K562 (cell line): ENCODE data around the gene RNF150. TPM values are rescaled to one million over a fixed set of nuclear protein-coding genes. Genes with fewer than 3 reads are reported as not detected.
A peak's percentile ranks its signal among the peaks of the same experiment; 100 is the strongest.

ENCODE experiments used
- ATAC-seq: fragments of 200-7000 bp; cut with Tn5 transposase; 3 replicates; pipeline ENCODE4 v1.9.1; 2020; ENCODE audit warnings: moderate library complexity
- BruUV-seq: library from RNA; stranded (reverse); fragments of 400-500 nt; replicated peaks from 2 replicates; lab custom pipeline; 2021; lab: Mats Ljungman, UMichigan
- CTCF ChIA-PET: fragments of 300-600 bp; formaldehyde crosslinking; extraction: SDS; loops from one replicate; lab custom pipeline; 2021; ENCODE audit warnings: low intra/inter-chr PET ratio; lab: Yijun Ruan, JAX
- POLR2A ChIA-PET: fragments of 300-600, 350-650 bp; sonication (Branson Sonifier 250); formaldehyde crosslinking; extraction: SDS; loops from one replicate; lab custom pipeline; 2021; ENCODE audit warnings: antibody characterized with exemption, inconsistent platforms; lab: Yijun Ruan, JAX
- DNase-seq, 4 experiments: peaks; one replicate each; pipeline versions ENCODE4 v3.0.0 to v3.0.0-alpha.2; 2011 to 2018; ENCODE audit warnings: low spot score in 3 of 4, mixed read lengths in 3 of 4; ENCODE audit errors: extremely low read depth in 1 of 4
- FAIRE-seq: peaks from 2 replicates; lab custom pipeline; 2011; peaks lifted over from hg19 to GRCh38; lab: Jason Lieb, UNC
- H2AFZ ChIP-seq: 2 replicates; pipeline ENCODE4 v1.6.0; 2011; ENCODE audit warnings: low read depth, low read length, control low read depth, inconsistent platforms
- H3K27ac ChIP-seq: fragments of 200-600 bp; 3 replicates; pipeline ENCODE4 v1.8.0; 2011; ENCODE audit warnings: low read depth, mild to moderate bottlenecking, control low read depth, inconsistent platforms, low read length, moderate library complexity, mixed read lengths; ENCODE audit errors: extremely low read depth
- H3K27me3 ChIP-seq, 2 experiments: fragments of 300-600 bp in 1 of 2; 2 replicates in 1 of 2; 3 replicates in 1 of 2; pipeline versions ENCODE4 v1.6.0 to v1.8.0; 2011; ENCODE audit warnings: inconsistent platforms in 2 of 2, low read length in 2 of 2, mild to moderate bottlenecking in 1 of 2, mixed read lengths in 1 of 2, moderate library complexity in 1 of 2; ENCODE audit not compliant: control insufficient read depth in 2 of 2, insufficient read depth in 2 of 2
- H3K36me3 ChIP-seq: fragments of 300-600 bp; 3 replicates; pipeline ENCODE4 v1.8.0; 2011; ENCODE audit warnings: mild to moderate bottlenecking, low read length, inconsistent platforms; ENCODE audit not compliant: control insufficient read depth, insufficient read depth
- H3K4me1 ChIP-seq, 2 experiments: fragments of 200-600 bp in 1 of 2; replicated peaks in 1 of 2; 2 replicates in 1 of 2; 3 replicates in 1 of 2; pipeline versions ENCODE4 v1.5.1 to v1.8.0; 2011; ENCODE audit warnings: inconsistent platforms in 2 of 2, low read length in 2 of 2, mild to moderate bottlenecking in 1 of 2, mixed read lengths in 1 of 2, moderate library complexity in 1 of 2; ENCODE audit not compliant: control insufficient read depth in 2 of 2, insufficient read depth in 2 of 2
- H3K4me2 ChIP-seq: 2 replicates; pipeline ENCODE4 v1.6.1; 2011; ENCODE audit warnings: low read length, control low read depth, inconsistent platforms, mixed read lengths; ENCODE audit not compliant: insufficient read depth
- H3K4me3 ChIP-seq: fragments of 200-600 bp; sonication (generic), shearing (Covaris generic); 2 replicates; pipeline ENCODE4 v1.5.1; 2016; ENCODE audit warnings: control low read depth, inconsistent platforms
- H3K79me2 ChIP-seq: fragments of 200-600 bp; 3 replicates; pipeline ENCODE4 v1.8.0; 2011; ENCODE audit warnings: low read length, inconsistent platforms; ENCODE audit not compliant: control insufficient read depth, insufficient read depth
- H3K9ac ChIP-seq, 2 experiments: 2 replicates each; pipeline versions ENCODE4 v1.6.0 to v1.6.1; 2011; ENCODE audit warnings: low read depth in 2 of 2, low read length in 2 of 2, control low read depth in 1 of 2, inconsistent platforms in 1 of 2, mild to moderate bottlenecking in 1 of 2, mixed read lengths in 1 of 2; ENCODE audit not compliant: insufficient read depth in 1 of 2
- H3K9me1 ChIP-seq: one replicate; pipeline ENCODE4 v1.6.0; 2011; ENCODE audit warnings: inconsistent platforms, mild to moderate bottlenecking, low read length, moderate library complexity; ENCODE audit not compliant: control insufficient read depth, insufficient read depth
- H3K9me3 ChIP-seq: replicated peaks from 2 replicates; pipeline ENCODE4 v1.5.1; 2011; ENCODE audit warnings: low read depth, low read length, inconsistent platforms; ENCODE audit not compliant: control insufficient read depth, insufficient read depth
- H4K20me1 ChIP-seq: replicated peaks from 2 replicates; pipeline ENCODE4 v1.6.1; 2011; ENCODE audit warnings: low read length, inconsistent platforms, mixed read lengths; ENCODE audit not compliant: control insufficient read depth, insufficient read depth
- ASH1L ChIP-seq: fragments of 450-650 bp; IDR thresholded peaks from 2 replicates; pipeline ENCODE4 v1.6.1; 2018; ENCODE audit warnings: borderline replicate concordance, mild to moderate bottlenecking, low read depth; ENCODE audit not compliant: partially characterized antibody
- BDP1 ChIP-seq: IDR thresholded peaks from 3 replicates; pipeline ENCODE4 v1.6.1; 2011; ENCODE audit not compliant: insufficient read length, insufficient read depth
- GATA2 ChIP-seq: sonication (generic); formaldehyde crosslinking; IDR thresholded peaks from 2 replicates; pipeline ENCODE4 v1.4.0; 2020; ENCODE audit warnings: mild to moderate bottlenecking, missing genetic modification reagents
- GATAD2A ChIP-seq: fragments of 450-650 bp; IDR thresholded peaks from 2 replicates; pipeline ENCODE4 v1.6.1; 2017
- HCFC1 ChIP-seq: IDR thresholded peaks from 2 replicates; pipeline ENCODE4 v1.6.1; 2012; ENCODE audit warnings: low read depth, low read length, improper control_type of control experiment
- KAT2B ChIP-seq: IDR thresholded peaks from one replicate; pipeline ENCODE4 v1.6.1; 2012; ENCODE audit warnings: low read depth, mild to moderate bottlenecking, control low read depth, inconsistent platforms, low read length, moderate library complexity
- MTA1 ChIP-seq: fragments of 450-650 bp; IDR thresholded peaks from 2 replicates; pipeline ENCODE4 v1.6.1; 2017; ENCODE audit warnings: borderline replicate concordance
- MTA2 ChIP-seq: fragments of 450-650 bp; IDR thresholded peaks from 2 replicates; pipeline ENCODE4 v1.6.1; 2016; ENCODE audit warnings: low read depth
- NFATC3 ChIP-seq: fragments of 450-650 bp; IDR thresholded peaks from 2 replicates; pipeline ENCODE4 v1.6.1; 2017; ENCODE audit warnings: mild to moderate bottlenecking
- PHF20 ChIP-seq: fragments of 450-650 bp; IDR thresholded peaks from 2 replicates; pipeline ENCODE4 v1.6.1; 2018; ENCODE audit not compliant: partially characterized antibody
- SIRT6 ChIP-seq: IDR thresholded peaks from one replicate; pipeline ENCODE4 v1.6.1; 2012; ENCODE audit warnings: low read depth, mild to moderate bottlenecking, control low read depth, inconsistent platforms, low read length, moderate library complexity
- SMC3 ChIP-seq: conservative IDR thresholded peaks from 2 replicates; pipeline ENCODE4 v1.6.1; 2011; ENCODE audit warnings: low read depth, low read length, improper control_type of control experiment; ENCODE audit not compliant: insufficient read depth
- SNIP1 ChIP-seq: fragments of 450-650 bp; IDR thresholded peaks from 2 replicates; pipeline ENCODE4 v1.7.1; 2017; ENCODE audit warnings: low read depth, mild to moderate bottlenecking
- YY1 ChIP-seq, 3 experiments: IDR thresholded peaks; 2 replicates each; pipeline ENCODE4 v1.6.1; 2011; ENCODE audit warnings: low read length in 2 of 3, mild to moderate bottlenecking in 2 of 3, moderate library complexity in 2 of 3, borderline replicate concordance in 1 of 3, control low read depth in 1 of 3, low read depth in 1 of 3; ENCODE audit not compliant: insufficient read depth in 3 of 3, insufficient replicate concordance in 2 of 3, control insufficient read depth in 1 of 3, insufficient read length in 1 of 3; ENCODE audit errors: extremely low read depth in 1 of 3
- ZNF121 ChIP-seq: sonication (generic); formaldehyde crosslinking; conservative IDR thresholded peaks from 2 replicates; pipeline ENCODE4 v1.8.0; 2022; ENCODE audit warnings: missing genetic modification reagents
- ZNF384 ChIP-seq: IDR thresholded peaks from 2 replicates; pipeline ENCODE4 v1.6.1; 2012; ENCODE audit warnings: low read depth, low read length, improper control_type of control experiment
- ZNF507 ChIP-seq: conservative IDR thresholded peaks from 2 replicates; pipeline ENCODE4 v1.6.1; 2017; ENCODE audit warnings: missing genetic modification characterization, missing compliant biosample characterization
- WGBS: fragments of 100-300 bp; shearing (Covaris generic); methylation state at CpG from one replicate; pipeline ENCODE4 v1.1.6; 2016; ENCODE audit warnings: low coverage, mixed read lengths; ENCODE audit not compliant: insufficient coverage; ENCODE audit errors: missing lambda C conversion rate; 5-methylcytosine and 5-hydroxymethylcytosine counted together
- in situ Hi-C: fragments of 300-500 bp; cut with MboI; formaldehyde crosslinking; loops from 4 replicates; pipeline ENCODE4 v1.15.0; 2018; ENCODE audit warnings: inconsistent platforms, mixed read lengths
- intact Hi-C: fragments of 100-400 bp; cut with micrococcal nuclease; formaldehyde crosslinking; loops from 2 replicates; pipeline ENCODE4 v1.14.2; 2022
- polyA plus RNA-seq, 8 experiments: library from polyadenylated mRNA; depleted of rRNA in 4 of 8; stranded (reverse) in 5 of 8; unstranded in 3 of 8; fragments of >200 nt; fragmentation: Nextera tagmentation in 2 of 8; fragmentation: Illumina TruSeq in 1 of 8; extraction: Ambion mirVana in 2 of 8; extraction: Trizol in 1 of 8; gene quantifications; 2 replicates each; pipeline versions ENCODE4 v1.2.1 to v1.2.3, GENCODE V29; 2011 to 2014; ENCODE audit warnings: inconsistent platforms in 1 of 8, missing spikeins in 1 of 8
- total RNA-seq, 7 experiments: library from RNA; depleted of rRNA in 6 of 7; stranded (reverse); fragments of >200 nt in 6 of 7; fragmentation: Illumina TruSeq in 2 of 7; extraction: Trizol in 2 of 7; gene quantifications; 2 replicates each; pipeline versions ENCODE4 v1.2.1 to v1.2.3, GENCODE V29; 2011 to 2021; ENCODE audit warnings: low replicate concordance in 1 of 7
- TF ChIP-seq, protein P1 (sequence below), 2 experiments: IDR thresholded peaks in 1 of 2; conservative IDR thresholded peaks in 1 of 2; 2 replicates each; pipeline ENCODE4 v1.6.1; 2016; ENCODE audit warnings: low read depth in 2 of 2, mild to moderate bottlenecking in 1 of 2, missing compliant biosample characterization in 1 of 2, missing genetic modification characterization in 1 of 2, moderate library complexity in 1 of 2
- TF ChIP-seq, protein P2 (sequence below), 2 experiments: fragments of 450-650 bp in 1 of 2; sonication (generic) in 1 of 2; formaldehyde crosslinking in 1 of 2; IDR thresholded peaks in 1 of 2; conservative IDR thresholded peaks in 1 of 2; 2 replicates each; pipeline versions ENCODE4 v1.6.1 to v1.8.1; 2016 to 2023; ENCODE audit warnings: mild to moderate bottlenecking in 2 of 2, moderate library complexity in 2 of 2, inconsistent platforms in 1 of 2, missing genetic modification reagents in 1 of 2

Gene RNF150
- total and polyA plus RNA-seq, 9 of the 15 experiments (the other 6 are each of a cell fraction or from before 2014, with no cell fraction given) = 0.09 TPM; not detected in 8

DNA sequence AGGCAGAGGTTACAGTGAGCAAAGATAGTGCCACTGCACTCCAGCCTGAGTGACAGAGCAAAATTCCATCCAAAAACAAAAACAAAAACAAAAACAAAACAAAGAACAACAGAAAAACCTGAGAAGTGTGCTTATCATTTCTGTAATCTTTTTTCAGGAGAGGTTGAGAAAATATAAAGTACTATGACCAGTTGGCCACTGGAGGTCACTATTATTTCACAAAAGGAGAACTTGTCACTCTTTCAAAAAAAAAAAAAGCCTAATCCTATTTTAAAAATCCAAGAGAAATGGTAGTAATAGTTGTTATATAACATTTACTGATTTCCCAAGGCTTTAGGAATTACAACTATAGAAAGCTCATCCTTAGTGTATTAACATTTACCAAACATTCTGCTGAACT is 24.9 kb upstream of the RNF150 start (continued):
- 0 out of 2 replicates have a peak, but pooled peaks have one; percentile 43 for TF ChIP-seq GATA2 (CRISPR knock-in tag)
- TF ChIP-seq SMC3 = peak; percentile 27; the same call in 1 of the 2 replicates
- TF ChIP-seq MTA1 = no peak
- TF ChIP-seq, protein P1, sequence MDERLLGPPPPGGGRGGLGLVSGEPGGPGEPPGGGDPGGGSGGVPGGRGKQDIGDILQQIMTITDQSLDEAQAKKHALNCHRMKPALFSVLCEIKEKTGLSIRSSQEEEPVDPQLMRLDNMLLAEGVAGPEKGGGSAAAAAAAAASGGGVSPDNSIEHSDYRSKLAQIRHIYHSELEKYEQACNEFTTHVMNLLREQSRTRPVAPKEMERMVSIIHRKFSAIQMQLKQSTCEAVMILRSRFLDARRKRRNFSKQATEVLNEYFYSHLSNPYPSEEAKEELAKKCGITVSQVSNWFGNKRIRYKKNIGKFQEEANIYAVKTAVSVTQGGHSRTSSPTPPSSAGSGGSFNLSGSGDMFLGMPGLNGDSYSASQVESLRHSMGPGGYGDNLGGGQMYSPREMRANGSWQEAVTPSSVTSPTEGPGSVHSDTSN (CRISPR knock-in tag; IDR thresholded peaks at IDR 0.05; ENCODE audit: low read depth) = no peak
- TF ChIP-seq, protein P1 (tag; conservative IDR thresholded peaks at IDR 0.05; ENCODE audit: low read depth) = 0 out of 2 replicates have a peak, but pooled peaks have one; percentile 26
- peak; percentile 94 for TF ChIP-seq ZNF384

DNA sequence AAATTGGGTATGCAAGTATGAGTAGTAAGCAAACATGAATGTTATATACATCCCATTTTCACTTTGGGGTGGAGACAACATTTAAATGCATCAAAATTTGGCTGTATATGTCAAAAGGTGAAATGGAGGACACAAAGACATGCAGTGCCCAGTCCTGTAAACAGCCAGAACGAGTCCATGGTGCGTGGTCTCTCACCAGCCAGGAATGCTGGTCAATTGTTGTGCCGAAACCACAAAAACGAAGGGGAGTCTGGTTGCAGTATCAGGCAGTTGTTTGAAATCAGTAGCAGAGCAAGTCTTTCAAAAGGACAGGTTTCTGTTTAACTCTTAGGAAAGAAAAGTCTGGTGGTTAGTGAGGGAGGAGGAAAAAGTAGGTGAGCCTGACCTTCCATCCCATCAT is 22.3 kb upstream of the RNF150 start:
- H3K4me1 ChIP-seq = peaks cover 0 to 2% of the 10 kb centered on the region in 2 experiments; a peak in 2 of 5 replicates
- H2AFZ ChIP-seq = peak overlapping the region; percentile 59; the same call in 1 of the 2 replicates
- no TSS peak for BruUV-seq
- DNase-seq = no peak
- CTCF ChIA-PET = no interaction called here
- H3K27ac ChIP-seq = no peak overlapping the region
- no peak overlapping the region for H3K4me3 ChIP-seq
- POLR2A ChIA-PET = no interaction called here
- no peak overlapping the region; the same call in 1 of the 2 replicates for H3K4me2 ChIP-seq
- H3K27me3 ChIP-seq = no peaks in the 10 kb centered on the region
- no peaks in the 10 kb centered on the region for H3K36me3 ChIP-seq
- intact Hi-C loops = loop anchor here (5.0 kb wide), 3 partner anchors 137 to 1692 kb away; partner anchors contain the start of gene INPP4B
- in situ Hi-C loops = no loop called here
- no peak overlapping the region for H3K9ac ChIP-seq
- no peak for FAIRE-seq
- ATAC-seq = no peak
- no peaks in the 10 kb centered on the region for H4K20me1 ChIP-seq
- H3K9me3 ChIP-seq = no peaks in the 10 kb centered on the region
- H3K9me1 ChIP-seq = no peaks in the 10 kb centered on the region
- H3K79me2 ChIP-seq = no peaks in the 10 kb centered on the region
- 9% methylated on average over 4 of the region's 4 CpGs for WGBS
- TF ChIP-seq MTA2 = no peak
- no peak for TF ChIP-seq ASH1L
- TF ChIP-seq ZNF121 (CRISPR knock-in tag) = no peak
- no peak for TF ChIP-seq NFATC3
- no peak for TF ChIP-seq BDP1
- TF ChIP-seq PHF20 = no peak
- no peak for TF ChIP-seq SIRT6
- TF ChIP-seq, protein P2, sequence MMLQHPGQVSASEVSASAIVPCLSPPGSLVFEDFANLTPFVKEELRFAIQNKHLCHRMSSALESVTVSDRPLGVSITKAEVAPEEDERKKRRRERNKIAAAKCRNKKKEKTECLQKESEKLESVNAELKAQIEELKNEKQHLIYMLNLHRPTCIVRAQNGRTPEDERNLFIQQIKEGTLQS (IDR thresholded peaks at IDR 0.05) = no peak
- TF ChIP-seq, protein P2 (CRISPR knock-in tag; conservative IDR thresholded peaks at IDR 0.05) = no peak
- no peak for TF ChIP-seq KAT2B
- no peak for TF ChIP-seq SNIP1
- TF ChIP-seq GATAD2A = no peak
- TF ChIP-seq YY1 (IDR thresholded peaks at IDR 0.05; ENCODE audit: borderline replicate concordance in 1 of 3, control insufficient read depth in 1 of 3, extremely low read depth in 1 of 3, insufficient read depth in 3 of 3, insufficient read length in 1 of 3, insufficient replicate concordance in 2 of 3, low read depth in 1 of 3, low read length in 2 of 3) = no peak
- TF ChIP-seq HCFC1 = no peak
- no peak for TF ChIP-seq ZNF507 (tag)
